GM19351 (cell line): ENCODE data around the gene TMC5.

Experiments
- ATAC-seq: cut with Tn5 transposase; IDR thresholded peaks from one replicate; pipeline ENCODE4 v1.9.1; 2021; ENCODE audit warnings: mild to moderate bottlenecking, moderate library complexity; ENCODE audit not compliant: unreplicated experiment

The TMC5 gene

DNA sequence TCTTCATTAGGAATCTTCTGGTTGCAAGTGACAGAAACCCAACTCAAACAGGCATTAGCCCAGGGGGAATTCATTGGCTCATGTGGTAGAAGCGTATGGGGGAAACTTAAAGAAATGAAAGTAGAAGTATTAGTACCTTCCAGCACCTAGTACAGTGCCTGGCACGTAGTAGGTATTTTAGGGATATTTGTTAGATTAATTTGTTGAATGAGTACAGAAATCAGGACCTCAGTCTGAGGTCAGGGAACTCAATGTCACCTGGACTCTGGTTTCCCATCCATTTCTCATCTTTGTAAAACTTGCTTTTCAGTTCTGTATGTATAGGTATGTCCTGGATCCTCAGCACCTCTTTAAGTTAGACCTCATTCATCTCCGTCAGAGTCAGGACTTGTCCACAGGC, 32.5 kb downstream of the TMC5 start:
- ATAC-seq, result no peak

GRCh38 chr16:19458722-19459379, 41.2 kb downstream of the TMC5 start:
- ATAC-seq, result no peak

GRCh38 chr16:19460397-19460796, 42.7 kb downstream of the TMC5 start:
- no peak for ATAC-seq

DNA sequence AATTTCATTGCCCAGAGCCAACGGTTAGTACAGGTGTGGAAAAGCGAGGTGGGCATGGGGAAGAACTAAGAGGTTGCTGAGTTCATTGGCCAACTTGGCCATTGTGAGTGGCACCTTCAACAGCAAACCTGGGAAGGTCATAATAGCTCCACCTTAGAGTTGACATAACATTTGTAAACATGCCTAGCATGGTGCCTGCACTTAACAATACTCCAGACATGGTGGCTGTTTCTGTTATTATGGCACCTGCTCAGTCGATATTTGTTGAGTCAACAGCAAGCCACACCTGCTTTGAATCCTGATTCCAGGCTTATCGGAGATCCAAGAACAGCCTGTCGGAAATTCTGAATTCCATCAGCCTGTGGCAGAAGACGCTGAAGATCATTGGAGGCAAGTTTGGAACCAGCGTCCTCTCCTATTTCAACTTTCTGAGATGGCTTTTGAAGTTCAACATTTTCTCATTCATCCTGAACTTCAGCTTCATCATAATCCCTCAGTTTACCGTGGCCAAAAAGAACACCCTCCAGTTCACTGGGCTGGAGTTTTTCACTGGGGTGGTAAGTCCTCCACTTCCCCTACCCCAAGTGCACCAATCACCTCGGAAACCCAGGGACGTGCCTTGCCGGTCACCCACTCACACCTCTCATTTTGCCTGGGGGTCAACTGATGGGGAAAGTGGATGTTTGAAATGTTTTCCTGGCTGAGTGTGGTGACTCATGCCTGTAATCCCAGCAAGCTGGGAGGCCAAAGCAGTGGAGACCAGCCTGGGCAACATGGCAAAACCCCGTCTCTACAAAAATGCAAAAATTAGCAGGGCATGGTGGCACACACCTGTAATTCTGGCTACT, 46.0 kb downstream of the TMC5 start:
- ATAC-seq, result no peak

DNA sequence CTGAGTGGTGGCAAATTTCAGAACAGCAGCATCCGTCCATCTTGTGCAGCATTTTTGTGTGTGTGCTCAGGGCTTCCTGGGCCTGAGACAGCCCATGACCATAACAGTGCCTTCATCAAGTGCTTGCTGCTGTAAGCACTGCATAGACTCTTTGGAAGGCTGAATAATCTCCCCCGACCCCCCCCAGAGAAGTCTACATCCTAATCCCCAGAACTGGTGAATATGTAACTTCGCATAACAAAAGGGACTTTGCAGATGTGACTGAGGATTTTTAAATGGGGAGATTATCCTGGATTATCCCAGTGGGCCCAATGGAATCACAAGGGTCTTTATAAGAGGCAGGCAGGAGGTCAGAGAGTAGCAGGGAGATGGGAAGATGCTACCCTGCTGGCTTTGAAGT, 50.6 kb downstream of the TMC5 start:
- ATAC-seq, result no peak

DNA sequence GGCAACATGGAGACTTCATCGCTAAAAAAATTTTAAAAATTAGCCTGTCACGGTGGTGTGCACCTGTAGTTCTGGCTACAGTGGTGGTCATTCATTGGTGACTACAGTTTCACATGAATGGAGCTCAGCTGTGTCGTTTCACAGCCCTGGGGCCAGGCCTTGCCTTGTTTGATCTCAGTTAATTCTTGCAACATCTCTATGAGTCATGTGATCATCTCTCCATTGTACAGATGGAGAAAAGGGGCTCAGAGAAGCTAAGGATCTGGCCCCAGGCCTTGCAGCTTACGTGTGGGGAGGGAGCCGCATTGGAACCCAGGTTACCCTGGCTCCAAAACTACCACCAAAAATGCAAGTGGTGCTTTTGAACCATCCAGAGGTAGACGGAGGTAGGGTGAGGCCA, 54.8 kb downstream of the TMC5 start:
- ATAC-seq, result no peak

DNA sequence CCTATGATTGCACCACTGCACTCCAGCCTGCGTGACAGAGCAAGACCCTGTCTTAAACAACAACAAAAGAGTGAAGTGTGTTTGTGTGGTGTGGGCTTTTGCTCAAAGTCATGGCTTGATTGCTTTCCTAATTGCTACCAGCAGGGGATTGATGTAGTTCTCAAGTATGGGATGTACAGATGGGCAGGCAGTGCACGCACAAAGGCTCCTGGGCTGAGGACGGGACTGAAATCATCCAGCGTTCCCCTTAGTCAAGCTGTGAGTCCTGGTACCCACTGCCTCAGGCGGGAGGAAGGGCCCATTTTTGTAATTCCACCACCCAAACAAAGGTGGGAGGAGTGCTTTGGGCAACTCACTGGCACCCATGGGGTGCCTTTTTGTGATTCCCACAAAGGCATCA, 56.9 kb downstream of the TMC5 start:
- no peak for ATAC-seq

GRCh38 chr16:19478505-19478904, 60.8 kb downstream of the TMC5 start:
- ATAC-seq, result no peak

- no peak for ATAC-seq
These were observed 61.6 kb downstream of the TMC5 start for GRCh38 chr16:19479302-19479721.

DNA sequence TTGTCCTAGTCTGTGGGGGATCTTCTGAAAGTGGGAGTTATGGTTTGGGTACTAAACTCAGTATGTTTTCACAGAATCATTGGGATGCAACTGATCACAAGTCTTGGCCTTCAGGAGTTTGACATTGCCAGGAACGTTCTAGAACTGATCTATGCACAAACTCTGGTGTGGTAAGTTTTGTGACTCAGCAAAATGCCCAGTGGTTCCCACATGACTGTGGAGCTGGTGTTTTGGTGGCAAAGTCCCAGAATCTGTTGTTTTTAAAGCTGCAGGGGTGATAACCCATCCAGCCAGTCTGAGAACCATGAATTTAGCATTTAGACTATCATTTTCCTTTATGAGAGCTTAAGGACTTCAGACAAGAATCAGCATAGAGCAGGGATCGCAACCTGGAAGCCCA, 63.6 kb downstream of the TMC5 start:
- no peak for ATAC-seq

DNA sequence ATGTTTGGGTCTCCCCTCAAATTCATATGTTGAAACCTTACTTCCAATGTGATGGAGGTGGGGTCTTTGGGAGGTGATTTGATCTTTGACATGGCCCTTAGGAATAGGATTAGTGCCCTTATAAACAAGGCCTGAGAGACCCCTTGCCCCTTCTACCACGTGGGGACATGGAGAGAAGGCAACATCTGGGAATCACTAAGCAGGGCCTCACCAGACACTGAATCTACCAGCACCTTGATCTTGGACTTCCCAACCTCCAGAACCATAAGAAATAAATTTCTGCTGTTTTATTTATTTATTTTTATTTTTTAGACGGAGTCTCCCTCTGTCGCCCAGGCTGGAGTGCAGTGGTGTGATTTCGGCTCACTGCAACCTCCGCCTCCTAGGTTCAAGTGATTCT, 64.1 kb downstream of the TMC5 start:
- ATAC-seq, result no peak

DNA sequence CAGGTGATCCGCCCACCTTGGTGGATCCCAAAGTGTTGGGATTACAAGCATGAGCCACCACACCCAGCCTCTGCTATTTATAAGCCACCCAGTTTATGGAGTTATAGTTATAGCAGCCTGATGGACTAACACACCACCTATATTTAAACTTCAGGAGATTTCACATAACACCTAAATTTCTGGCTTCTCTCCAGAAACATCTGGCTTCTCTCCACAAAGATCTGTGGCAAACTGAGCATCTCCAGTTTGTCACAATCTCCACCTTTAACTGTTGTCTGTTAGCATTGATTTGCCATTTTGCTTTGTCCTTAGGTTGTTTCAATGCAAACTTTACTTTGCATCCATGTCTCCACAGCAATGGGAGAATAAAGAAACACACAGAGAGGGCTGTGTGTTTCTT, 64.6 kb downstream of the TMC5 start:
- no peak for ATAC-seq

DNA sequence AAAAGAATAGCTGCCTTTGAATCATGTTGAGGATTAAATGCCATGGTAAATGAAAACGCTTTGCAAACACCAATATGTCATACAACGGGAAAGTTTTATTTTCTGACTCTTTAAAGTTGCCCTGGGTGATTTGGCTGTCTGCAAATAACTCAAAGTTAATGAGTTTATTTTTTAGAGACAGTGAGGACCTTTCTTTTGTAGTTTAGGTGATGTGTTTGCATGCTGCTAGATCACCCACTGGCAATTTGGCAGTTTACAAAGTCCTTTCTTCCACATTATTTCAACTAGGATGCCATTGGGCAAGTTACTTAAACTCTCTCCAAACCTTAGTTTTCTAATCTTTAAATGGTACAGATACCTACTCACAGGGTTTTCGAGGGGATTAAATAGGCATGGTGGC, 66.4 kb downstream of the TMC5 start:
- ATAC-seq, result no peak

DNA sequence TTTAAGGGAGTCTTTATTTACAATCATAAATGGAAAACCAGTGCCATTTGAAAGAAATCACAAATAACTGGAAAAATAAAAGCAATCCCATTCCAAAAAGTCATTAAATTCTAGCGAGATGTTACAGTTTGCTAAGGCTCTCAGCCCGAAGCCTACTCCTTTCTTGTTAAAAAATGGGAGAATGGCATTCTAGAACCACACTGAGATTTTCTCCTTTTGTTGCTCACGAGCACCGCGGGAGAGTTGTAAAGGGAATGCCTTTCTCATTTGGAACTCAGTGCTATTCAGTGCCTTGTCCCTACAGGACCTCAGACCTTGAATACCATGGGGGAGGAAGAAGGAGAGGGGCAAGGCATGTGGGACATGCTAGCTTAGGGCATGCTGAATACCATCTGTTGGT, 67.9 kb downstream of the TMC5 start:
- ATAC-seq, result no peak

GRCh38 chr16:19486051-19486450, 68.4 kb downstream of the TMC5 start:
- ATAC-seq, result no peak

- no peak for ATAC-seq
These were observed 69.2 kb downstream of the TMC5 start for GRCh38 chr16:19486750-19487325.

DNA sequence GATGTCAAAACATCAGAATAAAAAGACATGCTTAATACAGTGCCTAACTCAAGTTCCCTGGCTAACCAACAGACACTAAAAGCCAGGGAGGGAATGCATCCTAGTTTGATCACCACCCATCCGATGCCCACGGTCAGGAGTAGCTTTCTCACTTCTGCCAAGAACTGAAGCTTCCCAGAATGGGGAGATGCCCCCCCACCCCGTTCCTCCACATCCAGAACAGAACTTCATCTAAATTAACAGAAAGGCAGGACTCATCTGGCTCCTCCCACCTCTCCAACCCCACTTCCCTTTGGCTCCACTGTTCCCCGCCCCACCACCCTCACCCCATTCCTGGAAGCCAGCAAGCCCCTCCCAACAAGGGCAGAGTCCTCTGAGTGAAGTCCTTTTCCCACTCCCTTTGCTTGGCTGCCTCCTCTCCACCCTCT, 70.5 kb downstream of the TMC5 start:
- no peak for ATAC-seq

DNA sequence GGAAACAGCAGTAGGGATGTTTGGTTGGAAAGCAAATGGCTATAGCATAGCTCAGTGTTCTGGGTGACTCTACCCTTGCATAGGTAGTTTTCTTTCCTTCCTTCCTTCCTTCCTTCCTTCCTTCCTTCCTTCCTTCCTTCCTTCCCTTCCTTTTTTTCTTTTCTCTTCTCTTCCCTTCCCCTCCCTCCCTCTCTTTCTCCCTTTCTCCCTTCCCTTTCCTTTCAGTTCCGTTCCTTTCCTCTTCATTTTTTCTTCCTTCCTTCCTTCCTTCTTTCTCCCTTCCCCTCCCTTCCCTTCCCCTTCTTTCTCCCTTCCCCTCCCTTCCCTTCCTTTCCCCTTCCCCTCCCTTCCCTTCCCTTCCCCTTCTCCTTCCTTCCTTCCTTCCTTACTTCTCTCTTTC, 72.9 kb downstream of the TMC5 start:
- no peak for ATAC-seq

DNA sequence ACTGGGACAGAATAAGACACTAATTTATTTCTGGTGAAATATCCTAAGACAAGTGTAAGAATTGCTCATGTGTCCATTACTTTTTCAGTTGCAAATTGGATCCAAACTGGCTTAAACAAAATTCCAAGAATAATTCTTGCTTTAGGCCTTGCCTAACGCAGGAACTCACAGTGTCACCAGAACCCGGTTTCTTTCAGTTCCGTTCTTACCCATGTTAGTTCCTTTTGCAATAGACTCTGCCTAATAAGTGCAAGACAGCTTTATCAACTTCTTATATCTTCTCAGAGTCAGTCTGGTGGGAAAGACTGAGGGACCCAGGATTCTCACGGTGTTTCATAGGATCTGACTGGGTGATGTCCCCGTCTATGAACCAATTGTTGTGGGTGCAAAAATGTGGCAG, 79.5 kb downstream of the TMC5 start:
- ATAC-seq, result no peak

DNA sequence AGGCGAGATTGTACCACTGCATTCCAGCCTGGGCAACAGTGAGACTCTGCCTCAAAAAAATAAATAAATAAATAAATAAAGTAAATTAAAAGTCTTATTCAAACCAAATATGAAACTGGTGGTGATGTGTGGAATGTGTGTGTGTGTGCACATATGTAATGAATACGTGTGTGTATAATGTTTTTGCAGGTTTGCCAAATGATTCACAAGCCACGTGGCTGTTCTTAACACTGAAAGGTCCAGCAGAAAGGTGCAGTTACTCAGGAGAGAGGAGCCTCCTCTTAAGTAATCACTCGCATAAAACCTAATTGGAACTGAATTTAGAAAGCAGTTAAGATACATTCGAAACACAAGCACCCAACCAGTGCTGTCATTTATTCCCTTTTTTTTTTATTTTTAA, 81.3 kb downstream of the TMC5 start:
- no peak for ATAC-seq

GRCh38 chr16:19499481-19499880, 81.8 kb downstream of the TMC5 start:
- ATAC-seq, result no peak
